Small intestine (tissue), 7 donors: Measurements from ENCODE around the gene CPN1. TPM values are rescaled to one million over a fixed set of nuclear protein-coding genes. Genes with fewer than 3 reads are reported as not detected.

ENCODE experiments used
- DNase-seq, 2 donors: peaks; one replicate each; pipeline versions ENCODE4 v3.0.0 to v3.0.0-alpha.2; 2013
- FAIRE-seq: peaks from 2 replicates; lab custom pipeline; 2012; peaks lifted over from hg19 to GRCh38; lab: Jason Lieb, UNC
- H3K27ac ChIP-seq, 3 donors: one replicate each; pipeline ENCODE4 v1.5.1; 2013; ENCODE audit warnings: low read length in 2 of 3, mild to moderate bottlenecking in 2 of 3, control low read depth in 1 of 3, inconsistent platforms in 1 of 3, low read depth in 1 of 3, moderate library complexity in 1 of 3
- H3K27me3 ChIP-seq, 3 donors: one replicate each; pipeline ENCODE4 v1.6.1; 2013; ENCODE audit warnings: low read length in 3 of 3, inconsistent platforms in 1 of 3; ENCODE audit not compliant: control insufficient read depth in 3 of 3, insufficient read depth in 3 of 3
- H3K36me3 ChIP-seq, 3 donors: one replicate each; pipeline ENCODE4 v1.6.1; 2013; ENCODE audit warnings: low read length in 3 of 3, inconsistent platforms in 1 of 3, low read depth in 1 of 3, mild to moderate bottlenecking in 1 of 3, moderate library complexity in 1 of 3; ENCODE audit not compliant: control insufficient read depth in 3 of 3, insufficient read depth in 2 of 3
- H3K4me1 ChIP-seq, 3 donors: one replicate each; pipeline ENCODE4 v1.6.1; 2013; ENCODE audit warnings: low read length in 2 of 3, inconsistent platforms in 1 of 3, low read depth in 1 of 3, mild to moderate bottlenecking in 1 of 3, moderate library complexity in 1 of 3; ENCODE audit not compliant: control insufficient read depth in 3 of 3, insufficient read depth in 2 of 3
- H3K4me3 ChIP-seq, 3 donors: one replicate each; pipeline ENCODE4 v1.5.1; 2013; ENCODE audit warnings: low read length in 3 of 3, control low read depth in 1 of 3, inconsistent platforms in 1 of 3, low read depth in 1 of 3, mild to moderate bottlenecking in 1 of 3, moderate library complexity in 1 of 3
- H3K9me3 ChIP-seq, 2 donors: one replicate each; pipeline ENCODE4 v1.6.1; 2013; ENCODE audit warnings: low read depth in 1 of 2, low read length in 1 of 2; ENCODE audit not compliant: control insufficient read depth in 2 of 2, insufficient read depth in 1 of 2
- WGBS, 3 donors: extraction: QIAGEN DNeasy Blood & Tissue Kit; methylation state at CpG; one replicate each; pipeline ENCODE4 v1.1.7; 2013; 5-methylcytosine and 5-hydroxymethylcytosine counted together
- polyA plus RNA-seq, 4 donors: library from polyadenylated mRNA; stranded (reverse) in 3 of 4; unstranded in 1 of 4; fragments of 200-250 nt in 3 of 4; fragments of 120-200 nt in 1 of 4; gene quantifications; one replicate each; pipeline versions ENCODE4 v1.2.1 to v1.2.3, GENCODE V29; 2013
- donor health status: healthy with polysubstance abuse.
- donor health status: control.
- donor health status: control.
- donor health status: Bipolar disorder and iron deficiency.
- donor health status: healthy.

Gene CPN1
- polyA plus RNA-seq, 4 donors, result 0.99 TPM; not detected in 3

- no peaks in the 10 kb centered on the region for H3K27me3 ChIP-seq
- H3K9me3 ChIP-seq, result no peaks in the 10 kb centered on the region
- H3K4me1 ChIP-seq, result no peaks in the 10 kb centered on the region
- no peak overlapping the region for H3K27ac ChIP-seq
- FAIRE-seq (no peak), DNase-seq (no peak)
- no peak overlapping the region for H3K4me3 ChIP-seq
- no peaks in the 10 kb centered on the region for H3K36me3 ChIP-seq
Measured at GRCh38 chr10:100072514-100072913, 9.2 kb downstream of the CPN1 start.

GRCh38 chr10:100071529-100071928 is 10.1 kb downstream of the CPN1 start:
- WGBS, 3 donors, result 93 to 97% (median 94%) methylated on average over 2 of the region's 2 CpGs
- Histone ChIP-seq H3K27me3 (no peaks in the 10 kb centered on the region), H3K36me3 (no peaks in the 10 kb centered on the region), H3K27ac (no peak overlapping the region), H3K9me3 (no peaks in the 10 kb centered on the region), H3K4me1 (no peaks in the 10 kb centered on the region), H3K4me3 (no peak overlapping the region)
- FAIRE-seq (no peak), DNase-seq (no peak)

GRCh38 chr10:100067466-100067865 is 14.2 kb downstream of the CPN1 start:
- Histone ChIP-seq H3K27ac (no peak overlapping the region), H3K4me1 (no peaks in the 10 kb centered on the region), H3K27me3 (no peaks in the 10 kb centered on the region), H3K4me3 (no peak overlapping the region), H3K9me3 (no peaks in the 10 kb centered on the region), H3K36me3 (no peaks in the 10 kb centered on the region)
- 88 to 100% (median 97%) methylated on average over 1 of the region's 1 CpG for WGBS, 3 donors
- DNase-seq, result no peak
- FAIRE-seq, result no peak

- no peaks in the 10 kb centered on the region for H3K36me3 ChIP-seq
- 52 to 79% (median 68%) methylated on average over 23 of the region's 23 CpGs for WGBS, 3 donors
- no peak for DNase-seq
- no peaks in the 10 kb centered on the region for H3K9me3 ChIP-seq
- H3K27me3 ChIP-seq, result no peaks in the 10 kb centered on the region
- FAIRE-seq, result no peak
- no peaks in the 10 kb centered on the region for H3K4me1 ChIP-seq
- H3K27ac ChIP-seq, result no peak overlapping the region
- H3K4me3 ChIP-seq, result no peak overlapping the region
Measured at GRCh38 chr10:100065084-100065660, 16.5 kb downstream of the CPN1 start.

DNA sequence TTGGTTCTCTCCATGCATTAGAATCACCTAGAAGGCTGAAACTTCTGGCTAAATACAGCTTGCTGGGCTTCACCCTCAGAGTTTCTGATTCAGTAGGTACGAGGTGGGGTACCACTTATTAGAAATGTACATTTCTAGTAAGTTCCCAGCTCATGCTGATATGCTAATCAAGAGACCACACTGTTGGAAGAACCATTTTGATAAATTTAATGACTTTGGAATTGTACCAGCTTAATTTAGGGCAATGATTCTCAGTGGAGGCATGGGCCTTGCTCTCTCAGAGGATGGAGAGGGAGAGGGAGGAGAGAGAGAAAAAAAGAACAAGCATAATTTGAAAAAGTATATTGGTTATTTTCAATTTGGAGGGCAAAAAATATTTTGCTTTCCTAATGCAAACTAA is 20.3 kb downstream of the CPN1 start:
- H3K27me3 ChIP-seq, result no peaks in the 10 kb centered on the region
- H3K36me3 ChIP-seq, result no peaks in the 10 kb centered on the region
- H3K9me3 ChIP-seq, result no peaks in the 10 kb centered on the region
- no peak for DNase-seq
- no peak overlapping the region for H3K27ac ChIP-seq
- 61 to 81% (median 70%) methylated on average over 1 of the region's 1 CpG for WGBS, 3 donors
- no peaks in the 10 kb centered on the region for H3K4me1 ChIP-seq
- no peak for FAIRE-seq
- H3K4me3 ChIP-seq, result no peak overlapping the region

DNA sequence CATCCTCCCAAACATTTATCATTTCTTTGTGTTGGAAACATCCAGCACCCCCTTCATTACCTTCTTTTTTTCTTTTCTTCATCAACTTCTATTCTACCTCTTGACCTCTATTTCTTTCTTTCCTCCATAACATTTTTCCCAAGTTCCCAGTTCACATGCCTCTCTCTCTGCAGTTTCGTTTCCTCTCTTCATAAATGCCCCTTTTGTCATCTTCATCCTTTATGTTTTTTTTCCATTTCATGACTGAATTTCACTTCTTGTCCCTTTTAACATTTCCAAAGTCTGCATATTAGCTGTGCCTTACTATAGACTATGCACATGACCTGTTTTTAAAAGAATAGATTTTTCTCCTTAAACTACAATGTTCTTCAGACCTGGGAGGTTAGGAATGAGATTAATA is 23.7 kb downstream of the CPN1 start:
- 43 to 63% (median 47%) methylated on average over 1 of the region's 1 CpG for WGBS, 3 donors
- Histone ChIP-seq H3K4me3 (no peak overlapping the region), H3K36me3 (no peaks in the 10 kb centered on the region), H3K27ac (no peak overlapping the region), H3K9me3 (peaks cover 0 to 4% of the 10 kb centered on the region in 2 donors), H3K27me3 (peaks cover 0 to 4% (median 0%) of the 10 kb centered on the region in 3 donors), H3K4me1 (no peaks in the 10 kb centered on the region)
- DNase-seq, result no peak
- FAIRE-seq, result no peak

DNA sequence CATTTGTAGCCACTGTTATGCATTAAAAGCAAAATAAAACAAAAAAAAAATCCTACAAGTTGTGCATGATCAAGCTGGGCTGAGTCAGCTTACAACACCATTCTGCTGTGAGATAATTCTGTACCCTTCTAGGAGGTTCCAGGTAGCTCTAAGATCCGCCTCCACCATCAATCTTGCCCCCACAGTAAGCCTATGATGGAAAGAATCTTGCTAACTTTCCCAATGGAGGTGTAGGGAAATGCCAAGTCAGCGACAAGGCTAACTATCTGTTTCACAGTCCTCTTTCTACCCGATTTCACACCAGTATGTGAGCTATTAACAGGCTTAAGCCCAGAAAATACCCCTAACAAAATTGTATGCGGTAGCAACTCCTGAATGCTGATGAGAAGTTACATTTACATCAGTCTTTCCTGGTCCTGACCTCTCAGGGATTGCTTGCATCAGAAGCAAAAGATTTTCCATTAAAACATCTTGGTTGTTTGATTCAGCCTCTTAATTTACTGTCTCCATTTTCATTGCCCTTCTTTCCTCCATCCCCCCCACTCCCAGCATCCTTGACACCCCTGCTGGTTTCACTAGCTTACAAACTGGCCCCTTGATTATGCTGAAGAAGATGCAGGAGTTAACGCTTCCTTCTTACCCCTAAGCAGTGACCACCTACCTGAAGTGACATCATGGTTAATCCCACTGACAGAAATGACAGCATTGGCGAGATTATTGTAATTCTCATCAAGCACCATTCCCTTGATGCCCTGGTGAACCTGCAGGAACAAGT is 27.8 kb downstream of the CPN1 start:
- Histone ChIP-seq H3K4me3 (no peak overlapping the region), H3K4me1 (no peaks in the 10 kb centered on the region), H3K36me3 (no peaks in the 10 kb centered on the region), H3K27ac (no peak overlapping the region), H3K27me3 (peaks cover 0 to 4% (median 0%) of the 10 kb centered on the region in 3 donors), H3K9me3 (peaks cover 0 to 4% of the 10 kb centered on the region in 2 donors)
- WGBS, 3 donors, result 52 to 59% (median 58%) methylated on average over 6 of the region's 6 CpGs
- no peak for DNase-seq
- FAIRE-seq, result no peak

DNA sequence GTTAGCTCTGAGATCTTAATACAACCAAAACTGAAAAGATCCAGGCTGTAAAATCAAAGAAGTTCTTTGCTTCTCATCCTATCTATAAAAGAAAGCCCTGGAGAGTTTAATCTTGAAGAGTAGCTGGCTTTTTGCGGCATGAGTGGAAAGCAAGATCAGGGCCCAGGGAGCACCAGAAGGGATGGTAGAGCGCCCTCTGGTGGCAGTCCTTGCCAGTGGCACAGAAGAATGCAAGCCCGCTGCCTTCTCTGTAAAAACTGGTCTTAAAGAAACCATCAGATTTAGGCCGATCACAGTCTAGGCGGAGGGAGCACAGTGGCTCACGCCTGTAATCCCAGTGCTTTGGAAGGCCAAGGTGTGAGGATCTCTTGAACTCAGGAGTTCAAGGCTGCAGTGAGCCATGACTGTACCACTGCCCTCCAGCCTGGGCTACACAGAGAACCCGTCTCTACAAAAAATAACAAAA is 35.6 kb downstream of the CPN1 start:
- no peak overlapping the region for H3K4me3 ChIP-seq
- H3K4me1 ChIP-seq, result peaks cover 0 to 10% (median 1%) of the 10 kb centered on the region in 3 donors
- no peak for FAIRE-seq

More for the DNA sequence above, 35.6 kb downstream of the CPN1 start:
- 12 to 23% (median 18%) methylated on average over 7 of the region's 7 CpGs for WGBS, 3 donors
- peak; percentile 83 to 91 for DNase-seq
- H3K27ac ChIP-seq, result no peak overlapping the region
- no peaks in the 10 kb centered on the region for H3K36me3 ChIP-seq
- no peaks in the 10 kb centered on the region for H3K27me3 ChIP-seq
- H3K9me3 ChIP-seq, result no peaks in the 10 kb centered on the region
